K562 (cell line): ENCODE measurements around the gene KCNA10. TPM values are rescaled to one million over a fixed set of nuclear protein-coding genes. Genes with fewer than 3 reads are reported as not detected.

Source experiments
- ATAC-seq: fragments of 200-7000 bp; cut with Tn5 transposase; 3 replicates; pipeline ENCODE4 v1.9.1; 2020; ENCODE audit warnings: moderate library complexity
- BruUV-seq: library from RNA; stranded (reverse); fragments of 400-500 nt; replicated peaks from 2 replicates; lab custom pipeline; 2021; lab: Mats Ljungman, UMichigan
- CTCF ChIA-PET: fragments of 300-600 bp; formaldehyde crosslinking; extraction: SDS; loops from one replicate; lab custom pipeline; 2021; ENCODE audit warnings: low intra/inter-chr PET ratio; lab: Yijun Ruan, JAX
- POLR2A ChIA-PET: fragments of 300-600, 350-650 bp; sonication (Branson Sonifier 250); formaldehyde crosslinking; extraction: SDS; loops from one replicate; lab custom pipeline; 2021; ENCODE audit warnings: antibody characterized with exemption, inconsistent platforms; lab: Yijun Ruan, JAX
- DNase-seq, 4 experiments: peaks; one replicate each; pipeline versions ENCODE4 v3.0.0 to v3.0.0-alpha.2; 2011 to 2018; ENCODE audit warnings: low spot score in 3 of 4, mixed read lengths in 3 of 4; ENCODE audit errors: extremely low read depth in 1 of 4
- FAIRE-seq: peaks from 2 replicates; lab custom pipeline; 2011; peaks lifted over from hg19 to GRCh38; lab: Jason Lieb, UNC
- H2AFZ ChIP-seq: 2 replicates; pipeline ENCODE4 v1.6.0; 2011; ENCODE audit warnings: low read depth, low read length, control low read depth, inconsistent platforms
- H3K27ac ChIP-seq: fragments of 200-600 bp; 3 replicates; pipeline ENCODE4 v1.8.0; 2011; ENCODE audit warnings: low read depth, mild to moderate bottlenecking, control low read depth, inconsistent platforms, low read length, moderate library complexity, mixed read lengths; ENCODE audit errors: extremely low read depth
- H3K27me3 ChIP-seq, 2 experiments: fragments of 300-600 bp in 1 of 2; 2 replicates in 1 of 2; 3 replicates in 1 of 2; pipeline versions ENCODE4 v1.6.0 to v1.8.0; 2011; ENCODE audit warnings: inconsistent platforms in 2 of 2, low read length in 2 of 2, mild to moderate bottlenecking in 1 of 2, mixed read lengths in 1 of 2, moderate library complexity in 1 of 2; ENCODE audit not compliant: control insufficient read depth in 2 of 2, insufficient read depth in 2 of 2
- H3K36me3 ChIP-seq: fragments of 300-600 bp; 3 replicates; pipeline ENCODE4 v1.8.0; 2011; ENCODE audit warnings: mild to moderate bottlenecking, low read length, inconsistent platforms; ENCODE audit not compliant: control insufficient read depth, insufficient read depth
- H3K4me1 ChIP-seq, 2 experiments: fragments of 200-600 bp in 1 of 2; replicated peaks in 1 of 2; 2 replicates in 1 of 2; 3 replicates in 1 of 2; pipeline versions ENCODE4 v1.5.1 to v1.8.0; 2011; ENCODE audit warnings: inconsistent platforms in 2 of 2, low read length in 2 of 2, mild to moderate bottlenecking in 1 of 2, mixed read lengths in 1 of 2, moderate library complexity in 1 of 2; ENCODE audit not compliant: control insufficient read depth in 2 of 2, insufficient read depth in 2 of 2
- H3K4me2 ChIP-seq: 2 replicates; pipeline ENCODE4 v1.6.1; 2011; ENCODE audit warnings: low read length, control low read depth, inconsistent platforms, mixed read lengths; ENCODE audit not compliant: insufficient read depth
- H3K4me3 ChIP-seq: fragments of 200-600 bp; sonication (generic), shearing (Covaris generic); 2 replicates; pipeline ENCODE4 v1.5.1; 2016; ENCODE audit warnings: control low read depth, inconsistent platforms
- H3K79me2 ChIP-seq: fragments of 200-600 bp; 3 replicates; pipeline ENCODE4 v1.8.0; 2011; ENCODE audit warnings: low read length, inconsistent platforms; ENCODE audit not compliant: control insufficient read depth, insufficient read depth
- H3K9ac ChIP-seq, 2 experiments: 2 replicates each; pipeline versions ENCODE4 v1.6.0 to v1.6.1; 2011; ENCODE audit warnings: low read depth in 2 of 2, low read length in 2 of 2, control low read depth in 1 of 2, inconsistent platforms in 1 of 2, mild to moderate bottlenecking in 1 of 2, mixed read lengths in 1 of 2; ENCODE audit not compliant: insufficient read depth in 1 of 2
- H3K9me1 ChIP-seq: one replicate; pipeline ENCODE4 v1.6.0; 2011; ENCODE audit warnings: inconsistent platforms, mild to moderate bottlenecking, low read length, moderate library complexity; ENCODE audit not compliant: control insufficient read depth, insufficient read depth
- H3K9me3 ChIP-seq: replicated peaks from 2 replicates; pipeline ENCODE4 v1.5.1; 2011; ENCODE audit warnings: low read depth, low read length, inconsistent platforms; ENCODE audit not compliant: control insufficient read depth, insufficient read depth
- H4K20me1 ChIP-seq: replicated peaks from 2 replicates; pipeline ENCODE4 v1.6.1; 2011; ENCODE audit warnings: low read length, inconsistent platforms, mixed read lengths; ENCODE audit not compliant: control insufficient read depth, insufficient read depth
- ATF2 ChIP-seq: sonication (generic); formaldehyde crosslinking; IDR thresholded peaks from 2 replicates; pipeline ENCODE4 v1.8.1; 2022; ENCODE audit warnings: missing genetic modification reagents
- DIDO1 ChIP-seq: fragments of 450-650 bp; IDR thresholded peaks from 2 replicates; pipeline ENCODE4 v1.6.1; 2016; ENCODE audit warnings: low read depth, missing biosample characterization, missing genetic modification characterization
- ETV6 ChIP-seq, 3 experiments: fragments of 150-350 bp in 1 of 3; sonication (generic) in 1 of 3; formaldehyde crosslinking in 1 of 3; IDR thresholded peaks; 2 replicates each; pipeline versions ENCODE4 v1.6.1 to v1.8.0; 2014 to 2022; ENCODE audit warnings: borderline replicate concordance in 2 of 3, low read depth in 2 of 3, antibody characterized with exemption in 1 of 3, low read length in 1 of 3, mild to moderate bottlenecking in 1 of 3, missing genetic modification reagents in 1 of 3
- RBM15 ChIP-seq: fragments of 200-400 bp; formaldehyde crosslinking; IDR thresholded peaks from 2 replicates; pipeline ENCODE4 v1.6.1; 2018; ENCODE audit warnings: mild to moderate bottlenecking, low read length, moderate library complexity; ENCODE audit not compliant: insufficient read depth
- SIX5 ChIP-seq, 2 experiments: IDR thresholded peaks; 2 replicates each; pipeline ENCODE4 v1.6.1; 2011; ENCODE audit warnings: low read length in 2 of 2, borderline replicate concordance in 1 of 2, low read depth in 1 of 2, mild to moderate bottlenecking in 1 of 2, moderate library complexity in 1 of 2; ENCODE audit not compliant: insufficient read depth in 1 of 2
- TAF1 ChIP-seq: IDR thresholded peaks from 2 replicates; pipeline ENCODE4 v1.6.1; 2011; ENCODE audit warnings: mild to moderate bottlenecking, low read length, moderate library complexity; ENCODE audit not compliant: insufficient read depth, control insufficient read depth, severe bottlenecking; ENCODE audit errors: extremely low read depth
- TEAD2 ChIP-seq: fragments of 450-650 bp; IDR thresholded peaks from 2 replicates; pipeline ENCODE4 v1.6.1; 2016; ENCODE audit warnings: missing genetic modification characterization, control low read depth, missing compliant biosample characterization
- ZNF589 ChIP-seq: fragments of 200-800 bp; sonication (Bioruptor generic); IDR thresholded peaks from 2 replicates; pipeline ENCODE4 v1.6.1; 2016; ENCODE audit warnings: low read depth, missing genetic modification characterization, missing compliant biosample characterization
- WGBS: fragments of 100-300 bp; shearing (Covaris generic); methylation state at CpG from one replicate; pipeline ENCODE4 v1.1.6; 2016; ENCODE audit warnings: low coverage, mixed read lengths; ENCODE audit not compliant: insufficient coverage; ENCODE audit errors: missing lambda C conversion rate; 5-methylcytosine and 5-hydroxymethylcytosine counted together
- in situ Hi-C: fragments of 300-500 bp; cut with MboI; formaldehyde crosslinking; loops from 4 replicates; pipeline ENCODE4 v1.15.0; 2018; ENCODE audit warnings: inconsistent platforms, mixed read lengths
- intact Hi-C: fragments of 100-400 bp; cut with micrococcal nuclease; formaldehyde crosslinking; loops from 2 replicates; pipeline ENCODE4 v1.14.2; 2022
- polyA plus RNA-seq, 8 experiments: library from polyadenylated mRNA; depleted of rRNA in 4 of 8; stranded (reverse) in 5 of 8; unstranded in 3 of 8; fragments of >200 nt; fragmentation: Nextera tagmentation in 2 of 8; fragmentation: Illumina TruSeq in 1 of 8; extraction: Ambion mirVana in 2 of 8; extraction: Trizol in 1 of 8; gene quantifications; 2 replicates each; pipeline versions ENCODE4 v1.2.1 to v1.2.3, GENCODE V29; 2011 to 2014; ENCODE audit warnings: inconsistent platforms in 1 of 8, missing spikeins in 1 of 8
- total RNA-seq, 7 experiments: library from RNA; depleted of rRNA in 6 of 7; stranded (reverse); fragments of >200 nt in 6 of 7; fragmentation: Illumina TruSeq in 2 of 7; extraction: Trizol in 2 of 7; gene quantifications; 2 replicates each; pipeline versions ENCODE4 v1.2.1 to v1.2.3, GENCODE V29; 2011 to 2021; ENCODE audit warnings: low replicate concordance in 1 of 7
- TF ChIP-seq, protein P1 (sequence below): fragments of 250-450 bp; sonication (Bioruptor Pico); IDR thresholded peaks from 2 replicates; pipeline ENCODE4 v1.5.0; 2022; ENCODE audit warnings: mild to moderate bottlenecking

KCNA10 gene
- total and polyA plus RNA-seq, 9 of the 15 experiments (the other 6 are each of a cell fraction or from before 2014, with no cell fraction given): not detected

- no peaks in the 10 kb centered on the region for H3K79me2 ChIP-seq
- FAIRE-seq (no peak), ATAC-seq (peak; percentile 10; the same call in 2 of the 3 replicates), DNase-seq (no peak)
- H3K9me1 ChIP-seq: no peaks in the 10 kb centered on the region
- TF ChIP-seq RBM15: no peak
- no peaks in the 10 kb centered on the region for H3K36me3 ChIP-seq
- peaks cover 0 to 8% of the 10 kb centered on the region in 2 experiments; a peak in 2 of 5 replicates for H3K4me1 ChIP-seq
- no peaks in the 10 kb centered on the region for H3K9me3 ChIP-seq
- ChIA-PET CTCF (no interaction called here), POLR2A (interaction anchor here (0.8 to 1.1 kb wide), 3 partner anchors 9 to 30 kb away, joined by 3 to 4 read pairs (median 4); no protein-coding TSS in a partner anchor)
- H3K4me3 ChIP-seq: no peak overlapping the region
- H3K4me2 ChIP-seq: no peak overlapping the region
- no peak overlapping the region for H2AFZ ChIP-seq
- in situ Hi-C loops (no loop called here), intact Hi-C loops (no loop called here)
- 4% methylated on average over 5 of the region's 5 CpGs for WGBS
- BruUV-seq: no TSS peak
- no peak overlapping the region for H3K9ac ChIP-seq
- peaks cover 4% of the 10 kb centered on the region; the same call in 1 of the 2 replicates for H4K20me1 ChIP-seq
- H3K27me3 ChIP-seq: peaks cover 2 to 38% of the 10 kb centered on the region in 2 experiments; a peak in 4 of 5 replicates
- no peak overlapping the region for H3K27ac ChIP-seq
Measured at GRCh38 chr1:110556471-110556807, 37.5 kb upstream of the KCNA10 start.

DNA sequence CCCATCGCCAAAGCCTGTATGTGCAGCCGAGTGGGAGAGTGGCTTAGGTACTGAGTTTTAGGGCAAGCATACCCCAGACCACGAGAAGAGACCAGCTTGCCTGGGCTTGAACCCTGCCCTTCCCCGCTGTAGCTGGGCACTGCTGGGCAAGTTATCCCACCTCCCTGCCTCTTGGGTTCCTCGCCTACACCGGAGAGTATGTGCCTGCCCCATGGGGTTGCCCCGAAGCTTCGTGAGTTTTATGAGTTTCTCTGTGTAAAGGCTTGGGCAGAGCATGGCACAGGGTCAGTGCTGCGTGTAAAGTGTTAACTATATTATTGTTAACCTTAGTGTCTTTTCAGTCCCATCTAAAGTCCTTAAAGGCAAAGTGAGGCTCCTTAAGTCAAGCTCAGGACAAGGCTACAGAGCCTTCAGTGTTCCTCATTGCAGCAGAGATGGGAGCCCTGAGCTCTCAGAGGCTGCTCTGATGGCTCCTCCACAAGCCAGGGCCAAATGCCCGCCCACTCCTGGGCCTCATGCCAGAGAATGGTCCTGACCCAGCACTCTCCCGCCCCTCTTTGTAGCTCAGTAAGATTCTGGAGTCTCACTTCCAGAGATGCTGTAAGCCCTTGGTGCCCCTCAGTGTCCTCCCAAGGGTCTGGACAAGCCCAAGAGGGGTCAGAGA lies 37.0 kb upstream of the KCNA10 start:
- Histone ChIP-seq H2AFZ (no peak overlapping the region), H3K9me3 (no peaks in the 10 kb centered on the region), H3K27me3 (peaks cover 2 to 34% of the 10 kb centered on the region in 2 experiments; a peak in 4 of 5 replicates), H3K4me1 (peaks cover 0 to 8% of the 10 kb centered on the region in 2 experiments; a peak in 2 of 5 replicates), H4K20me1 (peaks cover 4% of the 10 kb centered on the region; the same call in 1 of the 2 replicates), H3K36me3 (no peaks in the 10 kb centered on the region), H3K27ac (no peak overlapping the region), H3K79me2 (no peaks in the 10 kb centered on the region), H3K9ac (no peak overlapping the region), H3K4me3 (no peak overlapping the region), H3K4me2 (no peak overlapping the region), H3K9me1 (no peaks in the 10 kb centered on the region)
- ATAC-seq: peak; percentile 49
- 5% methylated on average over 11 of the region's 11 CpGs for whole genome bisulfite sequencing
- no peak for FAIRE-seq
- ChIA-PET POLR2A (interaction anchor here (0.6 kb wide), 1 partner anchor 381 kb away, joined by 3 read pairs; no protein-coding TSS in a partner anchor), CTCF (no interaction called here)
- BruUV-seq: no TSS peak
- intact Hi-C loops (loop anchor here (2.0 kb wide), 1 partner anchor 61 kb away; no protein-coding TSS in a partner anchor), in situ Hi-C loops (no loop called here)
- DNase-seq: no peak
- TF ChIP-seq ATF2 (CRISPR knock-in tag) (no peak), SIX5 (IDR thresholded peaks at IDR 0.05; ENCODE audit: borderline replicate concordance in 1 of 2, insufficient read depth in 1 of 2, low read depth in 1 of 2, low read length in 2 of 2) (no peak), ZNF589 (CRISPR knock-in tag) (no peak), TAF1 (no peak), ETV6 (IDR thresholded peaks at IDR 0.05; ENCODE audit: borderline replicate concordance in 1 of 2, low read depth in 2 of 2, low read length in 1 of 2) (no peak), ETV6 (CRISPR knock-in tag; IDR thresholded peaks at IDR 0.05; ENCODE audit: borderline replicate concordance) (no peak), DIDO1 (tag) (no peak), TEAD2 (no peak)
- TF ChIP-seq, protein P1, sequence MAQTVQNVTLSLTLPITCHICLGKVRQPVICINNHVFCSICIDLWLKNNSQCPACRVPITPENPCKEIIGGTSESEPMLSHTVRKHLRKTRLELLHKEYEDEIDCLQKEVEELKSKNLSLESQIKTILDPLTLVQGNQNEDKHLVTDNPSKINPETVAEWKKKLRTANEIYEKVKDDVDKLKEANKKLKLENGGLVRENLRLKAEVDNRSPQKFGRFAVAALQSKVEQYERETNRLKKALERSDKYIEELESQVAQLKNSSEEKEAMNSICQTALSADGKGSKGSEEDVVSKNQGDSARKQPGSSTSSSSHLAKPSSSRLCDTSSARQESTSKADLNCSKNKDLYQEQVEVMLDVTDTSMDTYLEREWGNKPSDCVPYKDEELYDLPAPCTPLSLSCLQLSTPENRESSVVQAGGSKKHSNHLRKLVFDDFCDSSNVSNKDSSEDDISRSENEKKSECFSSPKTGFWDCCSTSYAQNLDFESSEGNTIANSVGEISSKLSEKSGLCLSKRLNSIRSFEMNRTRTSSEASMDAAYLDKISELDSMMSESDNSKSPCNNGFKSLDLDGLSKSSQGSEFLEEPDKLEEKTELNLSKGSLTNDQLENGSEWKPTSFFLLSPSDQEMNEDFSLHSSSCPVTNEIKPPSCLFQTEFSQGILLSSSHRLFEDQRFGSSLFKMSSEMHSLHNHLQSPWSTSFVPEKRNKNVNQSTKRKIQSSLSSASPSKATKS (CRISPR knock-in tag): no peak
